OCI-LY7 (cell line): ENCODE results near the gene CYP24A1. TPM values are rescaled to one million over a fixed set of nuclear protein-coding genes. Genes with fewer than 3 reads are reported as not detected.

ENCODE experiments used
- BruUV-seq: library from RNA; stranded (reverse); fragments of 400-500 nt; replicated peaks from 2 replicates; lab custom pipeline; 2021; lab: Mats Ljungman, UMichigan
- CTCF ChIA-PET: fragments of 300-600 bp; sonication (Branson Sonifier 250); formaldehyde crosslinking; loops from one replicate; lab custom pipeline; 2022; ENCODE audit warnings: antibody characterized with exemption; ENCODE audit not compliant: unreplicated experiment; lab: Charles Lee
- POLR2A ChIA-PET: fragments of 300-600 bp; sonication (Branson Sonifier 250); formaldehyde crosslinking; loops from one replicate; lab custom pipeline; 2022; ENCODE audit warnings: antibody characterized with exemption; lab: Charles Lee
- DNase-seq: peaks from one replicate; pipeline ENCODE4 v3.0.0-alpha.2; 2015; ENCODE audit warnings: low spot score
- H2AFZ ChIP-seq: fragments of 200-600 bp; sonication (generic), shearing (Covaris generic); 2 replicates; pipeline ENCODE4 v1.6.1; 2014; ENCODE audit warnings: mild to moderate bottlenecking, antibody characterized with exemption, low read length, moderate library complexity
- H3K27ac ChIP-seq: fragments of 200-600 bp; sonication (generic); 2 replicates; pipeline ENCODE4 v1.5.1; 2014; ENCODE audit warnings: mixed run types, low read depth, mild to moderate bottlenecking, moderate library complexity, low read length, inconsistent platforms; ENCODE audit not compliant: poor library complexity, severe bottlenecking
- H3K36me3 ChIP-seq: fragments of 200-600 bp; sonication (generic); 2 replicates; pipeline ENCODE4 v1.6.1; 2014; ENCODE audit warnings: mild to moderate bottlenecking, antibody characterized with exemption, low read length, moderate library complexity, mixed read lengths; ENCODE audit not compliant: insufficient read depth
- H3K4me1 ChIP-seq: fragments of 200-600 bp; sonication (generic); 2 replicates; pipeline ENCODE4 v1.5.1; 2014; ENCODE audit warnings: mild to moderate bottlenecking, low read length; ENCODE audit not compliant: insufficient read depth, poor library complexity, severe bottlenecking
- H3K4me2 ChIP-seq: fragments of 200-600 bp; sonication (generic); 2 replicates; pipeline ENCODE4 v1.6.1; 2014; ENCODE audit warnings: mild to moderate bottlenecking, low read length
- H3K4me3 ChIP-seq: fragments of 200-600 bp; sonication (generic); 2 replicates; pipeline ENCODE4 v1.5.1; 2014; ENCODE audit warnings: mild to moderate bottlenecking, low read depth, low read length; ENCODE audit not compliant: poor library complexity, severe bottlenecking
- H3K79me2 ChIP-seq: fragments of 200-600 bp; sonication (generic); 2 replicates; pipeline ENCODE4 v1.6.1; 2016; ENCODE audit warnings: low read depth, mild to moderate bottlenecking, low read length, moderate library complexity, mixed read lengths; ENCODE audit not compliant: insufficient read depth
- H3K9me2 ChIP-seq: fragments of 200-600 bp; sonication (generic); 2 replicates; pipeline ENCODE4 v1.6.1; 2016; ENCODE audit warnings: mild to moderate bottlenecking, low read length, mixed read lengths; ENCODE audit not compliant: insufficient read depth
- H3K9me3 ChIP-seq: fragments of 200-600 bp; sonication (generic); 2 replicates; pipeline ENCODE4 v1.6.1; 2014; ENCODE audit warnings: mild to moderate bottlenecking, mixed run types, low read length, mixed read lengths
- H4K20me1 ChIP-seq: fragments of 200-600 bp; sonication (generic); 2 replicates; pipeline ENCODE4 v1.6.1; 2014; ENCODE audit warnings: mild to moderate bottlenecking, antibody characterized with exemption, low read length, moderate library complexity, mixed read lengths; ENCODE audit not compliant: insufficient read depth
- EZH2phosphoT487 ChIP-seq: fragments of 200-600 bp; sonication (generic); IDR thresholded peaks from 2 replicates; pipeline ENCODE4 v1.6.1; 2018; ENCODE audit warnings: low read depth, borderline replicate concordance, mild to moderate bottlenecking, mixed run types, antibody characterized with exemption, low read length, moderate library complexity, mixed read lengths
- intact Hi-C: fragments of 100-400 bp; cut with micrococcal nuclease; formaldehyde crosslinking; loops from one replicate; pipeline ENCODE4 v1.10.0; 2022; ENCODE audit not compliant: unreplicated experiment
- total RNA-seq, 2 experiments: library from RNA; depleted of rRNA in 1 of 2; stranded (reverse); fragments of >200 nt in 1 of 2; shearing (Covaris generic) in 1 of 2; gene quantifications; 2 replicates each; pipeline ENCODE4 v1.2.3, GENCODE V29; 2014 to 2022
- TF ChIP-seq, protein P1 (sequence below): fragments of 200-600 bp; sonication (generic); conservative IDR thresholded peaks from 2 replicates; pipeline ENCODE4 v1.5.1; 2014; ENCODE audit warnings: mild to moderate bottlenecking, antibody characterized with exemption, low read length, moderate library complexity, mixed read lengths

The CYP24A1 gene
- total RNA-seq, 2 experiments from 2014 or later, result not detected

DNA sequence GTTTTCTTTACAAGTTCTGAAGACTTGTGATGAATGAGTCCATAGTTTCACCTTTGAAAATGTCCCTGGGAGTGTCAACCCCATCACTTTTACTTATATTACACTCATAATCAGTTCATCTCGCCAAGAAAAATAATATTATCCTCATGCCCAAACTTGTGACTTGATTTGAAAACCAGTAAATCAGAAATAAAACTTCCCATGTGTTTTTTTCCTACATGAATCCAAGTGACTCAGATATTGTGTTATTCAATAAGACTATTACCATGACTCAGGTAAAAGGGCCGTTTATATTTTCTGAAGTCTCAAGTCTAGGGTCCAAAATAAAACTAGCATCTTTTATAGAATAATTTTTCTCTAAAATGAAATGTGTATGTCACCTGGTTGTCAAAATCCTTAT is 15.8 kb upstream of the CYP24A1 start:
- TF ChIP-seq EZH2phosphoT487, result no peak
- TF ChIP-seq, protein P1, sequence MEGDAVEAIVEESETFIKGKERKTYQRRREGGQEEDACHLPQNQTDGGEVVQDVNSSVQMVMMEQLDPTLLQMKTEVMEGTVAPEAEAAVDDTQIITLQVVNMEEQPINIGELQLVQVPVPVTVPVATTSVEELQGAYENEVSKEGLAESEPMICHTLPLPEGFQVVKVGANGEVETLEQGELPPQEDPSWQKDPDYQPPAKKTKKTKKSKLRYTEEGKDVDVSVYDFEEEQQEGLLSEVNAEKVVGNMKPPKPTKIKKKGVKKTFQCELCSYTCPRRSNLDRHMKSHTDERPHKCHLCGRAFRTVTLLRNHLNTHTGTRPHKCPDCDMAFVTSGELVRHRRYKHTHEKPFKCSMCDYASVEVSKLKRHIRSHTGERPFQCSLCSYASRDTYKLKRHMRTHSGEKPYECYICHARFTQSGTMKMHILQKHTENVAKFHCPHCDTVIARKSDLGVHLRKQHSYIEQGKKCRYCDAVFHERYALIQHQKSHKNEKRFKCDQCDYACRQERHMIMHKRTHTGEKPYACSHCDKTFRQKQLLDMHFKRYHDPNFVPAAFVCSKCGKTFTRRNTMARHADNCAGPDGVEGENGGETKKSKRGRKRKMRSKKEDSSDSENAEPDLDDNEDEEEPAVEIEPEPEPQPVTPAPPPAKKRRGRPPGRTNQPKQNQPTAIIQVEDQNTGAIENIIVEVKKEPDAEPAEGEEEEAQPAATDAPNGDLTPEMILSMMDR, result no peak

DNA sequence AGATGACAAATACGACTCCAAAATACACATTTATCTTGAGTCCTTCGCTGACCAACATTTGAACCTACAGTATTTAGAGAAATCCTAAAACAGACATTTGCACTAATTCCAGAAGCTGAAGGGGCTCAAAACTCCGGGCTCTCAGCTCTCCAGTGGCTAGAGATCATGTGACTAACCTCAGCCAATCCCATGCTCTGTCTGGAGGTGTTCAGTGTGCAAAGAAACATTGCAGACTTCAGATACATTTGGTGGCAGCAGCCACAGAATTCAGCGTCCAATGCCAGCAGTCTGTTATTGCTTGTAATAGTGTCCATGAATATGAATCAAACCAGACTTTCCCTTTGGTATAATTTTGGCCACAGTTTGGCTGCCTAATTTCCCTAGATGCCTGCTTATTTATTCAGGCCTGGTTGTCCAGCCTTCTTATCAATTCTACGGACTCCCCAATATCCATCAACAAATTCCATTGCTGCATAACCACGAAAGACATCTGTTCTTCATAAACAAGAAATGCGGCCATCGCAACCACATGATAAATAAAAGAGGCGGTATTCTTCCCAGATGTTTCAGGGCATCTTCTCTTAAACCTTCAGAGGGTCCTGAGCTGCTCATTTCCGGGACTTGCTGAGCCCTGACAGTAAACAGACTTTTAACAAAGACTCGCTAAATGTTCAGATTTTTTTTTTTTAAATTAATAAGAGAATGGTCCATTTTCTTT is 14.5 kb upstream of the CYP24A1 start:
- intact Hi-C loops, result no loop called here
- Histone ChIP-seq H3K27ac (no peak overlapping the region), H3K36me3 (no peaks in the 10 kb centered on the region), H3K79me2 (no peaks in the 10 kb centered on the region), H2AFZ (peak overlapping the region; percentile 26; the same call in 1 of the 2 replicates), H3K9me2 (no peaks in the 10 kb centered on the region), H3K4me1 (no peaks in the 10 kb centered on the region), H3K9me3 (no peaks in the 10 kb centered on the region), H4K20me1 (no peaks in the 10 kb centered on the region), H3K4me2 (no peak overlapping the region), H3K4me3 (no peak overlapping the region)
- POLR2A ChIA-PET, result interaction anchor here (0.6 to 1.0 kb wide), 4 partner anchors 9 to 756 kb away, joined by 3 read pairs; no protein-coding TSS in a partner anchor
- TF ChIP-seq EZH2phosphoT487, result no peak
- TF ChIP-seq, protein P1, result no peak
- BruUV-seq, result no TSS peak
- no peak for DNase-seq
- CTCF ChIA-PET, result no interaction called here

More for the DNA sequence above, 15.8 kb upstream of the CYP24A1 start:
- Histone ChIP-seq H3K9me3 (no peaks in the 10 kb centered on the region), H3K79me2 (no peaks in the 10 kb centered on the region), H3K27ac (no peak overlapping the region), H2AFZ (no peak overlapping the region), H4K20me1 (no peaks in the 10 kb centered on the region), H3K9me2 (no peaks in the 10 kb centered on the region), H3K4me2 (no peak overlapping the region), H3K4me1 (no peaks in the 10 kb centered on the region), H3K36me3 (no peaks in the 10 kb centered on the region), H3K4me3 (no peak overlapping the region)
- intact Hi-C loops, result loop anchor here (10.0 kb wide), 1 partner anchor 215 kb away; no protein-coding TSS in a partner anchor
- POLR2A ChIA-PET, result interaction anchor here (0.7 kb wide), 1 partner anchor 17 kb away, joined by 4 read pairs; no protein-coding TSS in a partner anchor
- no peak for DNase-seq
- no TSS peak for BruUV-seq
- CTCF ChIA-PET, result no interaction called here
